ENCODE results near the gene COPS3. TPM values are rescaled to one million over a fixed set of nuclear protein-coding genes. Genes with fewer than 3 reads are reported as not detected.

COPS3 gene
- total and polyA plus RNA-seq, 2 of the 4 experiments (the other 2 are of a cell fraction), result 71.4 to 144 TPM

GRCh38 chr17:17258011-17258410 is 23.0 kb downstream of the COPS3 start:
- DNase-seq, result no peak
- Histone ChIP-seq H2AK5ac (ENCODE audit: low read depth, low read length) (no peak overlapping the region), H2BK20ac (ENCODE audit: low read depth, low read length) (no peak overlapping the region), H3K56ac (ENCODE audit: extremely low read depth, insufficient read depth, low read length) (no peak overlapping the region), H4K8ac (ENCODE audit: low read depth in 2 of 2, low read length in 2 of 2) (no peak overlapping the region), H2BK120ac (ENCODE audit: low read depth, low read length) (no peak overlapping the region), H3K23ac (ENCODE audit: low read depth, low read length) (no peak overlapping the region), H3K79me1 (ENCODE audit: low read depth in 1 of 2, low read length in 2 of 2) (peaks cover 3% of the 10 kb centered on the region in 2 experiments; a peak in 2 of 4 replicates), H3K36me3 (ENCODE audit: control insufficient read depth, insufficient read depth, low read length) (peaks cover 33% of the 10 kb centered on the region), H3K18ac (ENCODE audit: low read depth, low read length) (no peak overlapping the region), H3K4ac (ENCODE audit: low read depth, low read length) (no peak overlapping the region), H2BK5ac (ENCODE audit: low read depth, low read length, poor library complexity, severe bottlenecking) (no peak overlapping the region), H3K27ac (ENCODE audit: insufficient read depth, low read length) (no peak overlapping the region), H3K4me1 (ENCODE audit: control insufficient read depth, insufficient read depth, low read length) (no peaks in the 10 kb centered on the region), H3K14ac (replicated peaks; ENCODE audit: low read depth, low read length) (no peak overlapping the region), H3K9me3 (ENCODE audit: control insufficient read depth, insufficient read depth, low read length) (no peaks in the 10 kb centered on the region), H3K4me3 (ENCODE audit: insufficient read depth, low read depth, low read length) (no peak overlapping the region), H3K9ac (ENCODE audit: low read depth, low read length) (no peak overlapping the region), H2BK15ac (ENCODE audit: low read depth, low read length) (no peak overlapping the region), H4K91ac (ENCODE audit: insufficient read depth, low read depth, low read length) (no peak overlapping the region), H4K20me1 (ENCODE audit: insufficient read depth, low read length) (no peaks in the 10 kb centered on the region), H2AK9ac (replicated peaks; ENCODE audit: low read depth, low read length, poor library complexity) (no peak overlapping the region), H4K5ac (ENCODE audit: low read depth, low read length) (no peak overlapping the region), H3K4me2 (ENCODE audit: low read depth, low read length) (no peak overlapping the region), H3K9me1 (ENCODE audit: insufficient read depth, low read length) (peaks cover 3% of the 10 kb centered on the region; the same call in 1 of the 2 replicates), H2AFZ (replicated peaks; ENCODE audit: low read length, poor library complexity) (peak overlapping the region; percentile 41), H3K27me3 (ENCODE audit: control insufficient read depth, insufficient read depth, low read length) (no peaks in the 10 kb centered on the region)
- dilution Hi-C loops (cut with HindIII; ENCODE audit: low sequenced_read_pairs, unreplicated experiment) (no loop called here), in situ Hi-C loops (cut with MboI; ENCODE audit: low sequenced_read_pairs) (no loop called here), intact Hi-C loops (cut with micrococcal nuclease) (no loop called here)
- no TSS peak for BruUV-seq (replicated peaks)
- WGBS, 2 experiments (ENCODE audit: extremely low coverage in 2 of 2, insufficient read length in 1 of 2), result 98% methylated on average over 7 of the region's 7 CpGs; no CpG with 5 or more reads in 1 of the 2 experiments
- no peak for TF ChIP-seq RAD21 (IDR thresholded peaks at IDR 0.05; ENCODE audit: low read length)
- no peak for TF ChIP-seq POLR2A (IDR thresholded peaks at IDR 0.05; ENCODE audit: low read depth, low read length)
- no peak for TF ChIP-seq NFE2L2 (IDR thresholded peaks at IDR 0.05; ENCODE audit: low read depth, low read length)
- no peak for TF ChIP-seq RCOR1 (IDR thresholded peaks at IDR 0.05; ENCODE audit: insufficient replicate concordance, low read length)
- TF ChIP-seq CEBPB (IDR thresholded peaks at IDR 0.05; ENCODE audit: low read depth, low read length), result no peak
- TF ChIP-seq RFX5 (IDR thresholded peaks at IDR 0.05; ENCODE audit: low read depth, low read length), result no peak
- no peak for TF ChIP-seq MXI1 (IDR thresholded peaks at IDR 0.05; ENCODE audit: borderline replicate concordance, low read depth, low read length)
- no peak for TF ChIP-seq FOS (IDR thresholded peaks at IDR 0.05; ENCODE audit: low read depth, low read length)
- TF ChIP-seq MAFK (IDR thresholded peaks at IDR 0.05; ENCODE audit: low read depth, low read length), result no peak
- no peak for TF ChIP-seq ELK1 (IDR thresholded peaks at IDR 0.05; ENCODE audit: borderline replicate concordance, low read depth, low read length)
- POLR2A ChIA-PET (ENCODE audit: unreplicated experiment), result no interaction called here
- CTCF ChIA-PET, result no interaction called here
- no peak for ATAC-seq (ENCODE audit: low read depth)
